Ovary (tissue), 3 donors: ENCODE data around the gene SPPL2A.

ENCODE experiments used
- EP300 ChIP-seq: sonication (generic); formaldehyde crosslinking; IDR thresholded peaks from one replicate; pipeline ENCODE4 v1.6.1; 2017; ENCODE audit warnings: antibody characterized with exemption
- POLR2A ChIP-seq: fragments of 450-650 bp; IDR thresholded peaks from one replicate; pipeline ENCODE4 v1.6.1; 2017; ENCODE audit warnings: antibody characterized with exemption, mild to moderate bottlenecking, moderate library complexity
- TF ChIP-seq, protein P1 (sequence below), 3 donors: fragments of 450-650 bp in 2 of 3; fragments of 200-600 bp in 1 of 3; IDR thresholded peaks; one replicate each; pipeline versions ENCODE4 v1.5.1 to v1.8.0; 2016 to 2022; ENCODE audit warnings: antibody characterized with exemption in 3 of 3, mild to moderate bottlenecking in 1 of 3
- donor health status: DM: no; HTN: no; CAD: no.

- TF ChIP-seq, protein P1, sequence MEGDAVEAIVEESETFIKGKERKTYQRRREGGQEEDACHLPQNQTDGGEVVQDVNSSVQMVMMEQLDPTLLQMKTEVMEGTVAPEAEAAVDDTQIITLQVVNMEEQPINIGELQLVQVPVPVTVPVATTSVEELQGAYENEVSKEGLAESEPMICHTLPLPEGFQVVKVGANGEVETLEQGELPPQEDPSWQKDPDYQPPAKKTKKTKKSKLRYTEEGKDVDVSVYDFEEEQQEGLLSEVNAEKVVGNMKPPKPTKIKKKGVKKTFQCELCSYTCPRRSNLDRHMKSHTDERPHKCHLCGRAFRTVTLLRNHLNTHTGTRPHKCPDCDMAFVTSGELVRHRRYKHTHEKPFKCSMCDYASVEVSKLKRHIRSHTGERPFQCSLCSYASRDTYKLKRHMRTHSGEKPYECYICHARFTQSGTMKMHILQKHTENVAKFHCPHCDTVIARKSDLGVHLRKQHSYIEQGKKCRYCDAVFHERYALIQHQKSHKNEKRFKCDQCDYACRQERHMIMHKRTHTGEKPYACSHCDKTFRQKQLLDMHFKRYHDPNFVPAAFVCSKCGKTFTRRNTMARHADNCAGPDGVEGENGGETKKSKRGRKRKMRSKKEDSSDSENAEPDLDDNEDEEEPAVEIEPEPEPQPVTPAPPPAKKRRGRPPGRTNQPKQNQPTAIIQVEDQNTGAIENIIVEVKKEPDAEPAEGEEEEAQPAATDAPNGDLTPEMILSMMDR (IDR thresholded peaks at IDR 0.05), result peak; percentile 43 to 70 (median 60)
- TF ChIP-seq POLR2A (no peak), EP300 (no peak)
These were observed 89.9 kb downstream of the SPPL2A start for GRCh38 chr15:50675535-50676144.
